Lower leg skin (tissue), 4 donors: ENCODE results near the gene B3GALT5. TPM values are rescaled to one million over a fixed set of nuclear protein-coding genes. Genes with fewer than 3 reads are reported as not detected.

Source experiments
- DNase-seq, 2 donors: peaks; one replicate each; pipeline ENCODE4 v3.0.0-alpha.2; 2019; ENCODE audit warnings: low spot score in 2 of 2
- H3K4me3 ChIP-seq: fragments of 200-600 bp; sonication (generic); 2 replicates; pipeline ENCODE4 v1.5.1; 2017; ENCODE audit warnings: mild to moderate bottlenecking, low read depth; ENCODE audit not compliant: poor library complexity, severe bottlenecking
- CTCF ChIP-seq, 3 donors: fragments of 450-650 bp; IDR thresholded peaks; one replicate each; pipeline ENCODE4 v1.5.1; 2016; ENCODE audit warnings: antibody characterized with exemption in 3 of 3, mild to moderate bottlenecking in 3 of 3, moderate library complexity in 2 of 3
- POLR2A ChIP-seq, 2 donors: fragments of 450-650 bp; IDR thresholded peaks; one replicate each; pipeline ENCODE4 v1.6.1; 2016 to 2017; ENCODE audit warnings: antibody characterized with exemption in 2 of 2, mild to moderate bottlenecking in 1 of 2, moderate library complexity in 1 of 2
- WGBS, 2 donors: methylation state at CpG; one replicate each; pipeline ENCODE4 v1.1.5; 2018; 5-methylcytosine and 5-hydroxymethylcytosine counted together
- intact Hi-C: fragments of 100-400 bp; cut with DNase I; formaldehyde crosslinking; loops from one replicate; pipeline ENCODE4 v1.15.0; 2023; ENCODE audit warnings: low total_unique reads
- total RNA-seq, 4 donors: library from RNA; depleted of rRNA; stranded (reverse); fragments of >200 nt; gene quantifications; one replicate each; pipeline ENCODE4 v1.1.0, GENCODE V29; 2016

Gene B3GALT5
- total RNA-seq, 4 donors from 2014 or later: 0.89 to 7.6 (median 4.1) TPM

DNA sequence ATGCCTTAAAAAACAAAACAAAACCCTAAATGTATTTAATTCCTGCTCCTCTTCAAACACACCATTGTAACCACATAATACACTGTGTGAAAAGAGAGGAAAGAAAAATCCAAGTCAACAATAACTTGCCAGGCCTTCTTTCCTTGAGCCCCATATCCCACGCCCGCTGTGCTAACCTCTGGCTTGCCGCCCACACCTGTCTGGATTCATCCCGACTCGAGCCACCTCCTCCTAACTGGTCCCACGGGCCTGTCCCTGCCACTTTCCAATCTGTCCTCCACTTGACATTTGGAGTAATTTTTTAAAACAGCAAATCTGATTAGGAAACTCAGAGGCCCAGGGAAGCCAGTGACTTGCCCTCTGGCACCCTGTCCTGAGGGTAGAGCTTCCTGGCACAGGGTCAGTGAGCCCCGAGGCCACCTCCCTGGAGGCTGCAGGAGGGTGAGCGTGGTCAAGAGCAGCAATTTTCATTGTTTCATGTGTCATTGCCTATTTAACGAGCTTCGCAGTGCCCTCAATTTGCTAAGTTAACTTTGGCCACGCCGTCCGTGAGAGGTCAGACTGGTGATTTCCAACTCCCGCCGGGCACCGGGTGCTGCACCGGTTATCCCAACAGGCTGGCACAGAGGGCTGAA, 54.1 kb downstream of the B3GALT5 start:
- TF ChIP-seq POLR2A (IDR thresholded peaks at IDR 0.05): no peak
- TF ChIP-seq CTCF (IDR thresholded peaks at IDR 0.05): no peak
- intact Hi-C loops: no loop called here
- H3K4me3 ChIP-seq: no peak overlapping the region
- peak in 1 of 2 donors; percentile 85 for DNase-seq
- 66 to 69% methylated on average over 17 of the region's 17 CpGs for WGBS, 2 donors

DNA sequence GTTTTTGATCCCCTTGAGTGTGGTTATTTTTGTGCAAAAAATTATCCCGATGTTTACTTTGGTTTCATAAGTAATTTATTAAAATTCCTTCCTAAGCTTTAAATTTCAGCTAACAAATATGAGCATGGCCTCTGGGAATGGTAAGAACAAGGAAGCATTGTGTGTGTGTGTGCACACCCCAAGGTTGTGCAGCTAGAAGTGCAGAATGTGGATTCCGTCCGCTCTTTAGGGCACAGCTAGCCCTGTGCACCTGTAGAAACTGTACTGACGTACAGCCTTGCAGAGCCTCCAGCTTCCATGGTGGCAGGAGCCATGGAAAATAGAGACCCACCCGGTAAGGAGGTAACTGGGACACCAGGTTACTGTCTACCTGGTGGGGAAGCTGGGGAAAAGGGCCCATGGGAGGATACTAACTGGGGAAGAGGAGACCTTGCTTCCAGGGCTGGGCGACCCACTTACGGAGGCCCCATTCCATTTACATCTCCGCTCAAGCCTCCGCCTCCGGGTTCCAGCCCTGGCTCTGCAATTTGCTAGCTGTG, 54.7 kb downstream of the B3GALT5 start:
- DNase-seq: peak in 1 of 2 donors; percentile 69
- TF ChIP-seq CTCF (IDR thresholded peaks at IDR 0.05): no peak
- 86 to 88% methylated on average over 10 of the region's 10 CpGs for WGBS, 2 donors
- H3K4me3 ChIP-seq: no peak overlapping the region
- intact Hi-C loops: no loop called here

DNA sequence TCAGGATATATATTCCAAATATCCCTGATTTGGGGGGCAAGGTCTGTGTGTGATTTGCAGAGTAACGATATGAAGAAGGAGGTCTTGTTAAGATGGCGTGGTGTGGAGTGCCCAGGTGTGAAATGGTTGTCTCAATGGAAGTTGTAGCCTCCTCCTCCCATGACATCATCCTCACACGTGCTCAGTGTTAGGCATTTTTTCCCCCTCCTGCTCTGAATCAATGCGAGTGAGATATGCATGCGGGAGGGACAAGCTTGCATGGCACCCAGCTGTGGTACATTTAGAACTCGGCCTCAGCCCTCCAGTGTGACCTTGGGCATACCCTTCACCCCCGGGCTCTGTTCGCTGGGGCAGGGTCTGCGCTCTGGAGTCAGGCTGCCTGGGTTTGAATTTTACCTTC, 55.6 kb downstream of the B3GALT5 start:
- 82 to 90% methylated on average over 9 of the region's 9 CpGs for WGBS, 2 donors
- intact Hi-C loops: no loop called here
- H3K4me3 ChIP-seq: no peak overlapping the region
- TF ChIP-seq POLR2A (IDR thresholded peaks at IDR 0.05) (no peak), CTCF (IDR thresholded peaks at IDR 0.05) (no peak)
- peak in 1 of 2 donors; percentile 78 for DNase-seq

- H3K4me3 ChIP-seq: no peak overlapping the region
- intact Hi-C loops: no loop called here
- peak in 1 of 2 donors; percentile 62 for DNase-seq
- no peak for TF ChIP-seq POLR2A (IDR thresholded peaks at IDR 0.05)
- no peak for TF ChIP-seq CTCF (IDR thresholded peaks at IDR 0.05)
- 86 to 89% methylated on average over 9 of the region's 9 CpGs for WGBS, 2 donors
Measured at GRCh38 chr21:39669485-39669884, 56.7 kb downstream of the B3GALT5 start.

DNA sequence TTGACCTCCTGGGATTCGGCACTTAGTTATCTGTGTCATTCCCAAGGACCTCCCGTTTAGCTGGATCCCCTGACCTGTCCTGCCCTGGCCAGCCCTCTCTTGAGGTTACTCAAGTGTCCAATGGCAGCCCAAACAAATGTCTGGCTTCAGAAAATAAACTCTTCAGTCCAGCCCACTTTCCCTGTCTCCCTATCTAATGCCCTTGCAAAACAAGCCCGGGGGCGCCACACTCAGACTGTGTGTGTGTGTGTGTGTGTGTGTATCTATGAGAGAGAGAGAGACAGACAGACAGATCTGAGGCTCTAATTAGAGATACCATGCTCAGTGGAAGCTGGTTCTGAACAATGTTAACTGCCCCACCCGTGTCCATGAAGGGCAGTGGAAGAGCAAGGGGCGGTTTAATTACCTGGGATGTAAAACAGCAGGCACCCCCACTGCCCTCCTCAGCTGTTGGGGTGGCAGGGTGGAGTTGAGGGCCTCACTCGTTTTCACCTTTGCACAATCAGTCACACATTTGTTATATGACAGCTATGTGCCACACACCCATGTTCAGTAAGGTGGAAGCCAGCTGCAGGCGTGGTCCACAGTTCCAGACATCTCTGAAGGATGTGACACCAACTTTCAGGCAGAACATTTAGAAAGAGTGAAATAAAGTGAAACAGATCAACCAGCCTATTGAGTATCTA, 57.4 kb downstream of the B3GALT5 start:
- TF ChIP-seq POLR2A (IDR thresholded peaks at IDR 0.05): no peak
- TF ChIP-seq CTCF (IDR thresholded peaks at IDR 0.05): no peak
- no peak overlapping the region for H3K4me3 ChIP-seq
- DNase-seq: peak in 1 of 2 donors; percentile 62
- intact Hi-C loops: no loop called here
- WGBS, 2 donors: 69 to 71% methylated on average over 8 of the region's 8 CpGs
